GM23338 (cell line): Measurements from ENCODE around the gene TOGARAM1. TPM values are rescaled to one million over a fixed set of nuclear protein-coding genes. Genes with fewer than 3 reads are reported as not detected.

Experiments used
- ATAC-seq: fragments of 200-7000 bp; cut with Tn5 transposase; 3 replicates; pipeline ENCODE4 v1.9.1; 2020
- DNase-seq: peaks from one replicate; pipeline ENCODE4 v3.0.0-alpha.2; 2015; ENCODE audit warnings: low spot score
- H2AFZ ChIP-seq: fragments of 200-600 bp; sonication (generic); 2 replicates; pipeline ENCODE4 v1.8.0; 2016; ENCODE audit warnings: antibody characterized with exemption, mild to moderate bottlenecking, moderate library complexity
- H3F3A ChIP-seq: fragments of 200-600 bp; sonication (generic); replicated peaks from 2 replicates; pipeline ENCODE4 v1.8.0; 2017; ENCODE audit warnings: antibody characterized with exemption, mixed run types, low read depth
- H3K27ac ChIP-seq: fragments of 200-600 bp; sonication (generic); 2 replicates; pipeline ENCODE4 v1.6.1; 2016; ENCODE audit warnings: low read depth
- H3K27me3 ChIP-seq: fragments of 200-600 bp; sonication (generic); 2 replicates; pipeline ENCODE4 v1.8.0; 2016; ENCODE audit warnings: mild to moderate bottlenecking, mixed run types, moderate library complexity; ENCODE audit not compliant: insufficient read depth
- H3K36me3 ChIP-seq: fragments of 200-600 bp; sonication (generic); 2 replicates; pipeline ENCODE4 v1.8.0; 2016; ENCODE audit warnings: mild to moderate bottlenecking; ENCODE audit not compliant: insufficient read depth
- H3K4me1 ChIP-seq: fragments of 200-600 bp; sonication (generic); 2 replicates; pipeline ENCODE4 v1.8.0; 2016; ENCODE audit warnings: mild to moderate bottlenecking, moderate library complexity; ENCODE audit not compliant: insufficient read depth
- H3K4me2 ChIP-seq: fragments of 200-600 bp; sonication (generic); 2 replicates; pipeline ENCODE4 v1.7.1; 2017; ENCODE audit warnings: mixed run types
- H3K4me3 ChIP-seq: fragments of 200-600 bp; sonication (generic); 2 replicates; pipeline ENCODE4 v1.6.1; 2016; ENCODE audit warnings: mixed run types
- H3K79me2 ChIP-seq: fragments of 200-600 bp; sonication (generic); replicated peaks from 2 replicates; pipeline ENCODE4 v1.8.0; 2017; ENCODE audit warnings: mild to moderate bottlenecking; ENCODE audit not compliant: insufficient read depth
- H3K9me2 ChIP-seq: fragments of 200-600 bp; sonication (generic); 2 replicates; pipeline ENCODE4 v1.8.0; 2017; ENCODE audit not compliant: insufficient read depth
- H4K20me1 ChIP-seq: fragments of 200-600 bp; sonication (generic); replicated peaks from 2 replicates; pipeline ENCODE4 v1.8.0; 2017; ENCODE audit warnings: mild to moderate bottlenecking; ENCODE audit not compliant: insufficient read depth
- H3K27ac Mint-ChIP-seq: 2 replicates; pipeline ENCODE4 v1.8.0; 2020; ENCODE audit warnings: inconsistent platforms, mild to moderate bottlenecking, moderate library complexity, mixed read lengths
- H3K27me3 Mint-ChIP-seq: 3 replicates; pipeline ENCODE4 v1.8.0; 2022; ENCODE audit warnings: low read depth, mild to moderate bottlenecking, moderate library complexity, mixed read lengths, inconsistent platforms; ENCODE audit not compliant: insufficient read depth, poor library complexity
- H3K36me3 Mint-ChIP-seq: 3 replicates; pipeline ENCODE4 v1.8.0; 2021; ENCODE audit warnings: low read depth, mild to moderate bottlenecking, inconsistent platforms, moderate library complexity, mixed read lengths
- H3K4me1 Mint-ChIP-seq: 3 replicates; pipeline ENCODE4 v1.8.0; 2020; ENCODE audit warnings: mild to moderate bottlenecking, inconsistent platforms, mixed read lengths
- H3K4me3 Mint-ChIP-seq: 3 replicates; pipeline ENCODE4 v1.8.0; 2021; ENCODE audit warnings: moderate library complexity, mild to moderate bottlenecking, inconsistent platforms, mixed read lengths
- H3K9me3 Mint-ChIP-seq: 3 replicates; pipeline ENCODE4 v1.8.0; 2020; ENCODE audit warnings: moderate library complexity, mild to moderate bottlenecking, inconsistent platforms, mixed read lengths
- CREB1 ChIP-seq: fragments of 250-450 bp; sonication (Bioruptor Pico); IDR thresholded peaks from 2 replicates; pipeline ENCODE4 v1.5.0; 2020; ENCODE audit warnings: low read depth, mild to moderate bottlenecking, moderate library complexity
- EZH2 ChIP-seq: fragments of 200-600 bp; sonication (generic); IDR thresholded peaks from one replicate; pipeline ENCODE4 v1.8.0; 2017; ENCODE audit warnings: antibody characterized with exemption, mild to moderate bottlenecking, low read depth; ENCODE audit not compliant: unreplicated experiment
- EZH2phosphoT487 ChIP-seq: fragments of 200-600 bp; sonication (generic); IDR thresholded peaks from one replicate; pipeline ENCODE4 v1.8.1; 2018; ENCODE audit warnings: antibody characterized with exemption; ENCODE audit not compliant: unreplicated experiment
- JUNB ChIP-seq: IDR thresholded peaks from one replicate; pipeline ENCODE4 v1.6.1; 2016; ENCODE audit warnings: antibody characterized with exemption; ENCODE audit not compliant: unreplicated experiment
- NANOG ChIP-seq: IDR thresholded peaks from 2 replicates; pipeline ENCODE4 v1.6.1; 2016; ENCODE audit warnings: antibody characterized with exemption, borderline replicate concordance
- POLR2AphosphoS5 ChIP-seq: IDR thresholded peaks from 2 replicates; pipeline ENCODE4 v1.6.1; 2016; ENCODE audit warnings: antibody characterized with exemption, low read depth
- STAT1 ChIP-seq: IDR thresholded peaks from one replicate; pipeline ENCODE4 v1.6.1; 2016; ENCODE audit warnings: antibody characterized with exemption; ENCODE audit not compliant: unreplicated experiment
- ZNF114 ChIP-seq: fragments of 250-450 bp; sonication (Bioruptor Pico); IDR thresholded peaks from 2 replicates; pipeline ENCODE4 v1.5.0; 2020; ENCODE audit warnings: mild to moderate bottlenecking, moderate library complexity
- ZNF331 ChIP-seq: fragments of 250-450 bp; sonication (Bioruptor Pico); IDR thresholded peaks from 2 replicates; pipeline ENCODE4 v1.5.0; 2020; ENCODE audit warnings: low read depth, mild to moderate bottlenecking, moderate library complexity
- polyA plus RNA-seq: library from polyadenylated mRNA; unstranded; fragments of >200 nt; fragmentation: Nextera tagmentation; extraction: Ambion mirVana; gene quantifications from 2 replicates; pipeline ENCODE4 v1.2.1, GENCODE V29; 2016
- total RNA-seq: library from RNA; depleted of rRNA; stranded (reverse); fragments of >200 nt; shearing (Covaris generic); gene quantifications from 2 replicates; pipeline ENCODE4 v1.2.3, GENCODE V29; 2014
- TF ChIP-seq, protein P1 (sequence below): IDR thresholded peaks from 2 replicates; pipeline ENCODE4 v1.6.1; 2016; ENCODE audit warnings: antibody characterized with exemption
- TF ChIP-seq, protein P2 (sequence below): IDR thresholded peaks from one replicate; pipeline ENCODE4 v1.6.1; 2018; ENCODE audit warnings: antibody characterized with exemption; ENCODE audit not compliant: unreplicated experiment
- TF ChIP-seq, protein P3 (sequence below), 2 experiments: fragments of 200-600 bp in 1 of 2; sonication (generic) in 1 of 2; conservative IDR thresholded peaks; 2 replicates each; pipeline versions ENCODE4 v1.5.1 to v1.6.1; 2016 to 2017; ENCODE audit warnings: antibody characterized with exemption in 2 of 2, low read depth in 2 of 2, mild to moderate bottlenecking in 2 of 2, moderate library complexity in 1 of 2
- TF ChIP-seq, protein P4 (sequence below): fragments of 250-450 bp; sonication (Bioruptor Pico); IDR thresholded peaks from 2 replicates; pipeline ENCODE4 v1.5.0; 2020; ENCODE audit warnings: mild to moderate bottlenecking, moderate library complexity

The TOGARAM1 gene
- total and polyA plus RNA-seq, 2 experiments from 2014 or later = 9.6 to 9.8 TPM

DNA sequence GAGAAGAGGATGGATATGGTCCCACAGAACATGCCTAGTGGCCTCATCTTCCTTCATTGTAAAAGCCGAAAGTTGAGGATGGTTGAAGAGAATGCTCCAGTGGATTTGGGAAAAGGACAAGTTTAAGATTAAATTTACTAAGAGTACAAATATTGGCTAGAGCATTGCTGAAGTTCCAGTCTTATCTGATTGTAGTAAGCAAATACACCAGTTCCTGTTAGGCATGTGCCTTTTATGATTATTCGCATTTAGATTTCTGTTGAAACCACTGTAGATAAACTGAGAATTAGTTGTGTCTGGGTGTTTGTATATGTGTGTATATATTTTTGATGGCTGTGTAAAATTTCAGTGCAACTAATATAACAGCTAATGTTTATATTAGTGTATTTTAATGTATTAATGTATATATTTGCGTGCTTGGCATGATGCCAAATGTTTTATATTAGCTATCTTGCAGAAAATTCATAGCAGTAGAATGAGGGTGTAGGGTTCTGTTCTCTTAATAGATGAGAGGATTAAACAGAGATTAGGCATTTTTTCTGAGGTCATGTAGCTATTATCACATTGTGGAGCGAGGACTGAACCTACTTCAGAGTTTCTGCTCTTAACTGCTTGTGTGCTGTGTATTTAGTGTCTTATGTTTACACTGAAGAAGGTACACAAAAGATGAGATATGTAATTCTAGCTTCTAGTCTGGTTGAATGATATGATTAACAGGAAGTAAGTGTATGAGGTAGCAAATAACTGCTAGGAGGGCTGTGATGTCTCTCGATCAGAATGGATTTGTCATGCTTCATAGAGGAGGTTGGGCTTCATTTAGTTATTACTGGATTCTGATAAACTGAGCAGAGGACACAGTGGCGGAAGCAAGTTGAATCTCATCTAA is 151.1 kb downstream of the TOGARAM1 start:
- Mint-ChIP-seq H3K27ac (peak overlapping the region; percentile 5; the same call in 1 of the 2 replicates), H3K4me3 (no peak overlapping the region), H3K4me1 (no peaks in the 10 kb centered on the region), H3K9me3 (no peaks in the 10 kb centered on the region), H3K36me3 (peaks cover 68% of the 10 kb centered on the region), H3K27me3 (no peaks in the 10 kb centered on the region)
- TF ChIP-seq JUNB (no peak), POLR2AphosphoS5 (no peak), EZH2 (no peak), ZNF114 (CRISPR knock-in tag) (no peak), CREB1 (CRISPR knock-in tag) (no peak), NANOG (no peak), STAT1 (no peak), EZH2phosphoT487 (no peak), ZNF331 (CRISPR knock-in tag) (no peak)
- TF ChIP-seq, protein P1, sequence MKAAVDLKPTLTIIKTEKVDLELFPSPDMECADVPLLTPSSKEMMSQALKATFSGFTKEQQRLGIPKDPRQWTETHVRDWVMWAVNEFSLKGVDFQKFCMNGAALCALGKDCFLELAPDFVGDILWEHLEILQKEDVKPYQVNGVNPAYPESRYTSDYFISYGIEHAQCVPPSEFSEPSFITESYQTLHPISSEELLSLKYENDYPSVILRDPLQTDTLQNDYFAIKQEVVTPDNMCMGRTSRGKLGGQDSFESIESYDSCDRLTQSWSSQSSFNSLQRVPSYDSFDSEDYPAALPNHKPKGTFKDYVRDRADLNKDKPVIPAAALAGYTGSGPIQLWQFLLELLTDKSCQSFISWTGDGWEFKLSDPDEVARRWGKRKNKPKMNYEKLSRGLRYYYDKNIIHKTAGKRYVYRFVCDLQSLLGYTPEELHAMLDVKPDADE = no peak
- TF ChIP-seq, protein P2, sequence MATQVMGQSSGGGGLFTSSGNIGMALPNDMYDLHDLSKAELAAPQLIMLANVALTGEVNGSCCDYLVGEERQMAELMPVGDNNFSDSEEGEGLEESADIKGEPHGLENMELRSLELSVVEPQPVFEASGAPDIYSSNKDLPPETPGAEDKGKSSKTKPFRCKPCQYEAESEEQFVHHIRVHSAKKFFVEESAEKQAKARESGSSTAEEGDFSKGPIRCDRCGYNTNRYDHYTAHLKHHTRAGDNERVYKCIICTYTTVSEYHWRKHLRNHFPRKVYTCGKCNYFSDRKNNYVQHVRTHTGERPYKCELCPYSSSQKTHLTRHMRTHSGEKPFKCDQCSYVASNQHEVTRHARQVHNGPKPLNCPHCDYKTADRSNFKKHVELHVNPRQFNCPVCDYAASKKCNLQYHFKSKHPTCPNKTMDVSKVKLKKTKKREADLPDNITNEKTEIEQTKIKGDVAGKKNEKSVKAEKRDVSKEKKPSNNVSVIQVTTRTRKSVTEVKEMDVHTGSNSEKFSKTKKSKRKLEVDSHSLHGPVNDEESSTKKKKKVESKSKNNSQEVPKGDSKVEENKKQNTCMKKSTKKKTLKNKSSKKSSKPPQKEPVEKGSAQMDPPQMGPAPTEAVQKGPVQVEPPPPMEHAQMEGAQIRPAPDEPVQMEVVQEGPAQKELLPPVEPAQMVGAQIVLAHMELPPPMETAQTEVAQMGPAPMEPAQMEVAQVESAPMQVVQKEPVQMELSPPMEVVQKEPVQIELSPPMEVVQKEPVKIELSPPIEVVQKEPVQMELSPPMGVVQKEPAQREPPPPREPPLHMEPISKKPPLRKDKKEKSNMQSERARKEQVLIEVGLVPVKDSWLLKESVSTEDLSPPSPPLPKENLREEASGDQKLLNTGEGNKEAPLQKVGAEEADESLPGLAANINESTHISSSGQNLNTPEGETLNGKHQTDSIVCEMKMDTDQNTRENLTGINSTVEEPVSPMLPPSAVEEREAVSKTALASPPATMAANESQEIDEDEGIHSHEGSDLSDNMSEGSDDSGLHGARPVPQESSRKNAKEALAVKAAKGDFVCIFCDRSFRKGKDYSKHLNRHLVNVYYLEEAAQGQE = no peak
- TF ChIP-seq, protein P3, sequence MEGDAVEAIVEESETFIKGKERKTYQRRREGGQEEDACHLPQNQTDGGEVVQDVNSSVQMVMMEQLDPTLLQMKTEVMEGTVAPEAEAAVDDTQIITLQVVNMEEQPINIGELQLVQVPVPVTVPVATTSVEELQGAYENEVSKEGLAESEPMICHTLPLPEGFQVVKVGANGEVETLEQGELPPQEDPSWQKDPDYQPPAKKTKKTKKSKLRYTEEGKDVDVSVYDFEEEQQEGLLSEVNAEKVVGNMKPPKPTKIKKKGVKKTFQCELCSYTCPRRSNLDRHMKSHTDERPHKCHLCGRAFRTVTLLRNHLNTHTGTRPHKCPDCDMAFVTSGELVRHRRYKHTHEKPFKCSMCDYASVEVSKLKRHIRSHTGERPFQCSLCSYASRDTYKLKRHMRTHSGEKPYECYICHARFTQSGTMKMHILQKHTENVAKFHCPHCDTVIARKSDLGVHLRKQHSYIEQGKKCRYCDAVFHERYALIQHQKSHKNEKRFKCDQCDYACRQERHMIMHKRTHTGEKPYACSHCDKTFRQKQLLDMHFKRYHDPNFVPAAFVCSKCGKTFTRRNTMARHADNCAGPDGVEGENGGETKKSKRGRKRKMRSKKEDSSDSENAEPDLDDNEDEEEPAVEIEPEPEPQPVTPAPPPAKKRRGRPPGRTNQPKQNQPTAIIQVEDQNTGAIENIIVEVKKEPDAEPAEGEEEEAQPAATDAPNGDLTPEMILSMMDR (conservative IDR thresholded peaks at IDR 0.05; ENCODE audit: low read depth in 2 of 2) = no peak
- TF ChIP-seq, protein P4, sequence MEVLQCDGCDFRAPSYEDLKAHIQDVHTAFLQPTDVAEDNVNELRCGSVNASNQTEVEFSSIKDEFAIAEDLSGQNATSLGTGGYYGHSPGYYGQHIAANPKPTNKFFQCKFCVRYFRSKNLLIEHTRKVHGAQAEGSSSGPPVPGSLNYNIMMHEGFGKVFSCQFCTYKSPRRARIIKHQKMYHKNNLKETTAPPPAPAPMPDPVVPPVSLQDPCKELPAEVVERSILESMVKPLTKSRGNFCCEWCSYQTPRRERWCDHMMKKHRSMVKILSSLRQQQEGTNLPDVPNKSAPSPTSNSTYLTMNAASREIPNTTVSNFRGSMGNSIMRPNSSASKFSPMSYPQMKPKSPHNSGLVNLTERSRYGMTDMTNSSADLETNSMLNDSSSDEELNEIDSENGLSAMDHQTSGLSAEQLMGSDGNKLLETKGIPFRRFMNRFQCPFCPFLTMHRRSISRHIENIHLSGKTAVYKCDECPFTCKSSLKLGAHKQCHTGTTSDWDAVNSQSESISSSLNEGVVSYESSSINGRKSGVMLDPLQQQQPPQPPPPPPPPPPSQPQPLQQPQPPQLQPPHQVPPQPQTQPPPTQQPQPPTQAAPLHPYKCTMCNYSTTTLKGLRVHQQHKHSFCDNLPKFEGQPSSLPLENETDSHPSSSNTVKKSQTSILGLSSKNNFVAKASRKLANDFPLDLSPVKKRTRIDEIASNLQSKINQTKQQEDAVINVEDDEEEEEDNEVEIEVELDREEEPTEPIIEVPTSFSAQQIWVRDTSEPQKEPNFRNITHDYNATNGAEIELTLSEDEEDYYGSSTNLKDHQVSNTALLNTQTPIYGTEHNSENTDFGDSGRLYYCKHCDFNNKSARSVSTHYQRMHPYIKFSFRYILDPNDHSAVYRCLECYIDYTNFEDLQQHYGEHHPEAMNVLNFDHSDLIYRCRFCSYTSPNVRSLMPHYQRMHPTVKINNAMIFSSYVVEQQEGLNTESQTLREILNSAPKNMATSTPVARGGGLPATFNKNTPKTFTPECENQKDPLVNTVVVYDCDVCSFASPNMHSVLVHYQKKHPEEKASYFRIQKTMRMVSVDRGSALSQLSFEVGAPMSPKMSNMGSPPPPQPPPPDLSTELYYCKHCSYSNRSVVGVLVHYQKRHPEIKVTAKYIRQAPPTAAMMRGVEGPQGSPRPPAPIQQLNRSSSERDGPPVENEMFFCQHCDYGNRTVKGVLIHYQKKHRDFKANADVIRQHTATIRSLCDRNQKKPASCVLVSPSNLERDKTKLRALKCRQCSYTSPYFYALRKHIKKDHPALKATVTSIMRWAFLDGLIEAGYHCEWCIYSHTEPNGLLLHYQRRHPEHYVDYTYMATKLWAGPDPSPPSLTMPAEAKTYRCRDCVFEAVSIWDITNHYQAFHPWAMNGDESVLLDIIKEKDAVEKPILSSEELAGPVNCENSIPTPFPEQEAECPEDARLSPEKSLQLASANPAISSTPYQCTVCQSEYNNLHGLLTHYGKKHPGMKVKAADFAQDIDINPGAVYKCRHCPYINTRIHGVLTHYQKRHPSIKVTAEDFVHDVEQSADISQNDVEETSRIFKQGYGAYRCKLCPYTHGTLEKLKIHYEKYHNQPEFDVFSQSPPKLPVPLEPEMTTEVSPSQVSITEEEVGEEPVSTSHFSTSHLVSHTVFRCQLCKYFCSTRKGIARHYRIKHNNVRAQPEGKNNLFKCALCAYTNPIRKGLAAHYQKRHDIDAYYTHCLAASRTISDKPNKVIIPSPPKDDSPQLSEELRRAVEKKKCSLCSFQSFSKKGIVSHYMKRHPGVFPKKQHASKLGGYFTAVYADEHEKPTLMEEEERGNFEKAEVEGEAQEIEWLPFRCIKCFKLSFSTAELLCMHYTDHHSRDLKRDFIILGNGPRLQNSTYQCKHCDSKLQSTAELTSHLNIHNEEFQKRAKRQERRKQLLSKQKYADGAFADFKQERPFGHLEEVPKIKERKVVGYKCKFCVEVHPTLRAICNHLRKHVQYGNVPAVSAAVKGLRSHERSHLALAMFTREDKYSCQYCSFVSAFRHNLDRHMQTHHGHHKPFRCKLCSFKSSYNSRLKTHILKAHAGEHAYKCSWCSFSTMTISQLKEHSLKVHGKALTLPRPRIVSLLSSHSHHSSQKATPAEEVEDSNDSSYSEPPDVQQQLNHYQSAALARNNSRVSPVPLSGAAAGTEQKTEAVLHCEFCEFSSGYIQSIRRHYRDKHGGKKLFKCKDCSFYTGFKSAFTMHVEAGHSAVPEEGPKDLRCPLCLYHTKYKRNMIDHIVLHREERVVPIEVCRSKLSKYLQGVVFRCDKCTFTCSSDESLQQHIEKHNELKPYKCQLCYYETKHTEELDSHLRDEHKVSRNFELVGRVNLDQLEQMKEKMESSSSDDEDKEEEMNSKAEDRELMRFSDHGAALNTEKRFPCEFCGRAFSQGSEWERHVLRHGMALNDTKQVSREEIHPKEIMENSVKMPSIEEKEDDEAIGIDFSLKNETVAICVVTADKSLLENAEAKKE (CRISPR knock-in tag) = no peak
- Histone ChIP-seq H3F3A (no peaks in the 10 kb centered on the region; the same call in 1 of the 2 replicates), H4K20me1 (0 out of 2 replicates have a peak, but pooled peaks cover 4% of the 10 kb centered on the region), H3K4me3 (no peak overlapping the region), H3K79me2 (no peaks in the 10 kb centered on the region), H3K4me2 (no peak overlapping the region), H2AFZ (no peak overlapping the region), H3K4me1 (no peaks in the 10 kb centered on the region), H3K36me3 (peaks cover 59% of the 10 kb centered on the region), H3K27me3 (no peaks in the 10 kb centered on the region), H3K9me2 (no peaks in the 10 kb centered on the region), H3K27ac (peak overlapping the region; percentile 40; the same call in 1 of the 2 replicates)
- ATAC-seq (no peak), DNase-seq (no peak)
